Measurements from ENCODE around the gene SIK2. TPM values are rescaled to one million over a fixed set of nuclear protein-coding genes. Genes with fewer than 3 reads are reported as not detected.

The SIK2 gene
- total RNA-seq, 2 donors from 2014 or later, result 16.2 to 21.3 TPM

GRCh38 chr11:111772535-111772934, 170.3 kb downstream of the SIK2 start:
- Histone ChIP-seq H3K4me1 (no peaks in the 10 kb centered on the region), H3K27ac (no peak overlapping the region), H3K9me3 (no peaks in the 10 kb centered on the region), H3K9ac (ENCODE audit: low read depth in 2 of 2, low read length in 2 of 2) (no peak overlapping the region), H3K27me3 (no peaks in the 10 kb centered on the region), H3K36me3 (no peaks in the 10 kb centered on the region), H3K4me3 (no peak overlapping the region)
- TF ChIP-seq, protein P1, sequence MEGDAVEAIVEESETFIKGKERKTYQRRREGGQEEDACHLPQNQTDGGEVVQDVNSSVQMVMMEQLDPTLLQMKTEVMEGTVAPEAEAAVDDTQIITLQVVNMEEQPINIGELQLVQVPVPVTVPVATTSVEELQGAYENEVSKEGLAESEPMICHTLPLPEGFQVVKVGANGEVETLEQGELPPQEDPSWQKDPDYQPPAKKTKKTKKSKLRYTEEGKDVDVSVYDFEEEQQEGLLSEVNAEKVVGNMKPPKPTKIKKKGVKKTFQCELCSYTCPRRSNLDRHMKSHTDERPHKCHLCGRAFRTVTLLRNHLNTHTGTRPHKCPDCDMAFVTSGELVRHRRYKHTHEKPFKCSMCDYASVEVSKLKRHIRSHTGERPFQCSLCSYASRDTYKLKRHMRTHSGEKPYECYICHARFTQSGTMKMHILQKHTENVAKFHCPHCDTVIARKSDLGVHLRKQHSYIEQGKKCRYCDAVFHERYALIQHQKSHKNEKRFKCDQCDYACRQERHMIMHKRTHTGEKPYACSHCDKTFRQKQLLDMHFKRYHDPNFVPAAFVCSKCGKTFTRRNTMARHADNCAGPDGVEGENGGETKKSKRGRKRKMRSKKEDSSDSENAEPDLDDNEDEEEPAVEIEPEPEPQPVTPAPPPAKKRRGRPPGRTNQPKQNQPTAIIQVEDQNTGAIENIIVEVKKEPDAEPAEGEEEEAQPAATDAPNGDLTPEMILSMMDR (IDR thresholded peaks at IDR 0.05), result no peak
- no peak for DNase-seq
- intact Hi-C loops (cut with DNase I), result no loop called here

DNA sequence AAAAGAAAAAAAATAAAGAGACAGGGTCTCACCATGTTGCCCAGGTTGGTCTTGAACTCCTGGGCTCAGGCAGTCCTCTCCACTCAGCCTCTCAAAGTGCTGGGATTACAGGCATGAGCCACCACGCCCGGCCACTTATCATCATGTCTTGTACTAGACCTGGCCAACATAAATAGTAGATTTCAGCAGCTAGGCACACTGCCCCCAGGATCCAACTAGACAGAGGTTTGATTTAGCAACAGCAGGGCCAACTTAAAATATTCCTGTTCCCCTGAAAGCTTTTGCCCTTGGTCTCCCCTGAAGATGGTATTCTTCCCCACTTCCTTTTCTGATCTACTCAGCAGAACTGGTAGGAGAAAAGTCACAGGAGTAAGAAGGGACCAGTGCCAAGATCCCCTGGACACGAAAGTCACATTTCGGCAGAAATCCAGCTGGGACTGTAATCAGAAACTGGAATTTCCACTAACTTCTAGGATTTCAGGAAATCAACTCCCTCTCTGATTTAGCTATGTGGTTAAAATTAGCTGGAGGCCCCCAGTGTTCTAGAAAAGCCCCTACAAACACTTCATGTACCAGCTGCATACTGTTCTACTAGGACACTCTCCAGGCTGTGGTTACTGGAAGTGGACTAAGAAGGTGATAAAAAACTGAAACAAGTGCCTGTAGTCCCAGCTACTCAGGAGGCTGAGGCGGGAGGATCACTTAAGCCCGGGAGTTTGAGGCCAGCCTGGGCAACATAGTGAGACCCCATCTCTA, 172.9 kb downstream of the SIK2 start:
- intact Hi-C loops (cut with DNase I), result loop anchor here (5.0 kb wide), 1 partner anchor 67 kb away; no protein-coding TSS in a partner anchor
- H3K27ac ChIP-seq, result no peak overlapping the region
- DNase-seq, result no peak

DNA sequence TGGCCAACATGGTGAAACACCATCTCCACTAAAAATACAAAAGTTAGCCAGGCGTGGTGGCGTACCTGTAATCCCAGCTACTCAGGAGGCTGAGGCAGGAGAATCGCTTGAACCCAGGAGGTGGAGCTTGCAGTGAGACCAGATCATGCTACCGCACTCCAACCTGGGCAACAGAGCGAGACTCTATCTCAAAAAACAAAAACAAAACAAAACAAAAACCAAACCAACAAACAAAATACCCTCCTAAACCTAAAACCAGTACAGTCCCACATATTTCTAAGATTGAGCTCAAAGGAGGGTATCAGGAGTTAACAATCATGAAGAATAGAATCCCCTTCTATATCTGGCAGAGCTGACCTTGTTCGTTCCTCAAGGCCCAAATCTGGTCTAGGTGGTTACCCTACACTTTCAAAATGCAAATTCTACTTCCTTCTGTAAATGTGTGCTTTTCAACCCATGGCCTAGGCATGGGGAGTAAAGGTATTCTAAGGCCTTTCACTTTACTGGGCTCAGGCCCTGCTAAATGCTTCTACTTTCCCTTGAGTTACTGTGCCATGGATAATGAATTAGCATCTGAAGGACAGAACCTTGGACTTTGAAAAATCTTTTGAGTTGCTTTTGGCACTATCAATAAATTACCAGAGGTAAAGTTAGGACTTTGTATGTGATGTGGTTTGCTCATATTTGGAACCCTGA, 174.3 kb downstream of the SIK2 start:
- H3K27ac ChIP-seq, result no peak overlapping the region
- H3K4me1 ChIP-seq, result no peaks in the 10 kb centered on the region
- no peaks in the 10 kb centered on the region for H3K27me3 ChIP-seq
- H3K36me3 ChIP-seq, result no peaks in the 10 kb centered on the region
- TF ChIP-seq, protein P1 (IDR thresholded peaks at IDR 0.05), result no peak
- no peak for DNase-seq
- H3K9me3 ChIP-seq, result no peaks in the 10 kb centered on the region
- H3K4me3 ChIP-seq, result no peak overlapping the region
- H3K9ac ChIP-seq (ENCODE audit: low read depth in 2 of 2, low read length in 2 of 2), result no peak overlapping the region
- intact Hi-C loops (cut with DNase I), result loop anchor here (1.0 to 5.0 kb wide), 2 partner anchors 66 to 174 kb away; partner anchors contain the start of gene SIK2

More for the DNA sequence above, 172.9 kb downstream of the SIK2 start:
- Histone ChIP-seq H3K27me3 (no peaks in the 10 kb centered on the region), H3K4me1 (no peaks in the 10 kb centered on the region), H3K9ac (ENCODE audit: low read depth in 2 of 2, low read length in 2 of 2) (no peak overlapping the region), H3K4me3 (no peak overlapping the region), H3K36me3 (no peaks in the 10 kb centered on the region), H3K9me3 (no peaks in the 10 kb centered on the region)
- TF ChIP-seq, protein P1 (IDR thresholded peaks at IDR 0.05), result no peak

- no peak overlapping the region for H3K9ac ChIP-seq (ENCODE audit: low read depth in 2 of 2, low read length in 2 of 2)
- H3K4me1 ChIP-seq, result no peaks in the 10 kb centered on the region
- no peak overlapping the region for H3K27ac ChIP-seq
- DNase-seq, result peak; percentile 33
- intact Hi-C loops (cut with DNase I), result loop anchor here (1.0 to 5.0 kb wide), 2 partner anchors 65 to 175 kb away; partner anchors contain the start of gene SIK2
- no peaks in the 10 kb centered on the region for H3K27me3 ChIP-seq
- no peaks in the 10 kb centered on the region for H3K36me3 ChIP-seq
- TF ChIP-seq, protein P1 (IDR thresholded peaks at IDR 0.05), result peak; percentile 65
- H3K9me3 ChIP-seq, result no peaks in the 10 kb centered on the region
- no peak overlapping the region for H3K4me3 ChIP-seq
Measured at GRCh38 chr11:111777094-111778046, 175.1 kb downstream of the SIK2 start.

- DNase-seq, result no peak
- Histone ChIP-seq H3K4me3 (no peak overlapping the region), H3K27me3 (no peaks in the 10 kb centered on the region), H3K4me1 (no peaks in the 10 kb centered on the region), H3K9ac (ENCODE audit: low read depth in 2 of 2, low read length in 2 of 2) (no peak overlapping the region), H3K27ac (no peak overlapping the region), H3K36me3 (no peaks in the 10 kb centered on the region), H3K9me3 (no peaks in the 10 kb centered on the region)
- intact Hi-C loops (cut with DNase I), result loop anchor here (5.0 kb wide), 1 partner anchor 64 kb away; no protein-coding TSS in a partner anchor
- TF ChIP-seq, protein P1 (IDR thresholded peaks at IDR 0.05), result no peak
Measured at GRCh38 chr11:111778047-111778558, 175.9 kb downstream of the SIK2 start.

Measured in colonic mucosa (tissue), 4 donors.